OCI-LY1 (cell line): Measurements from ENCODE around the gene TRAPPC2L.

Experiments used
- H2AFZ ChIP-seq: fragments of 200-600 bp; sonication (generic), shearing (Covaris generic); 2 replicates; pipeline ENCODE4 v1.6.0; 2014; ENCODE audit warnings: antibody characterized with exemption, mild to moderate bottlenecking, low read length
- H3F3A ChIP-seq: fragments of 200-600 bp; sonication (generic), shearing (Covaris generic); 2 replicates; pipeline ENCODE4 v1.6.0; 2014; ENCODE audit warnings: mild to moderate bottlenecking, antibody characterized with exemption, low read length, moderate library complexity; ENCODE audit not compliant: insufficient read depth
- H3K27ac ChIP-seq: fragments of 200-600 bp; sonication (generic); 2 replicates; pipeline ENCODE4 v1.5.1; 2014; ENCODE audit warnings: low read length, mixed run types, mild to moderate bottlenecking, low read depth; ENCODE audit not compliant: poor library complexity, severe bottlenecking
- H3K27me3 ChIP-seq: fragments of 200-600 bp; sonication (generic); 2 replicates; pipeline ENCODE4 v1.6.0; 2014; ENCODE audit warnings: antibody characterized with exemption, mild to moderate bottlenecking, low read length, moderate library complexity; ENCODE audit not compliant: insufficient read depth
- H3K36me3 ChIP-seq: fragments of 200-600 bp; sonication (generic); 2 replicates; pipeline ENCODE4 v1.6.1; 2014; ENCODE audit warnings: mild to moderate bottlenecking, antibody characterized with exemption, low read length, moderate library complexity, mixed read lengths; ENCODE audit not compliant: insufficient read depth
- H3K4me1 ChIP-seq: fragments of 200-600 bp; sonication (generic); 2 replicates; pipeline ENCODE4 v1.5.1; 2014; ENCODE audit warnings: mild to moderate bottlenecking, low read length, moderate library complexity; ENCODE audit not compliant: insufficient read depth, severe bottlenecking
- H3K4me2 ChIP-seq: fragments of 200-600 bp; sonication (generic), shearing (Covaris generic); 2 replicates; pipeline ENCODE4 v1.6.1; 2014; ENCODE audit warnings: low read length
- H3K4me3 ChIP-seq: fragments of 200-600 bp; sonication (generic); 2 replicates; pipeline ENCODE4 v1.5.1; 2014; ENCODE audit warnings: low read length, low read depth, mild to moderate bottlenecking, mixed read lengths; ENCODE audit not compliant: poor library complexity, severe bottlenecking
- H3K79me2 ChIP-seq: fragments of 200-600 bp; shearing (Covaris generic); 2 replicates; pipeline ENCODE4 v1.6.1; 2016; ENCODE audit warnings: mixed run types, low read length, mixed read lengths; ENCODE audit not compliant: insufficient read depth
- H3K9ac ChIP-seq: fragments of 200-600 bp; sonication (generic), shearing (Covaris generic); 2 replicates; pipeline ENCODE4 v1.6.1; 2014; ENCODE audit warnings: mild to moderate bottlenecking, low read length, mixed read lengths
- H3K9me2 ChIP-seq: fragments of 200-600 bp; sonication (generic), shearing (Covaris generic); 2 replicates; pipeline ENCODE4 v1.6.1; 2014; ENCODE audit warnings: low read depth, mild to moderate bottlenecking, low read length, mixed read lengths
- H3K9me3 ChIP-seq: fragments of 200-600 bp; shearing (Covaris generic); 2 replicates; pipeline ENCODE4 v1.6.1; 2014; ENCODE audit warnings: low read length, mixed read lengths
- H4K20me1 ChIP-seq: fragments of 200-600 bp; sonication (generic), shearing (Covaris generic); 2 replicates; pipeline ENCODE4 v1.6.0; 2016; ENCODE audit warnings: mild to moderate bottlenecking, low read length; ENCODE audit not compliant: insufficient read depth
- EZH2 ChIP-seq: fragments of 200-600 bp; sonication (generic), shearing (Covaris generic); IDR thresholded peaks from 2 replicates; pipeline ENCODE4 v1.8.0; 2017; ENCODE audit warnings: borderline replicate concordance, mixed run types, mild to moderate bottlenecking, antibody characterized with exemption, low read length, moderate library complexity, mixed read lengths
- TF ChIP-seq, protein P1 (sequence below): fragments of 200-600 bp; sonication (generic), shearing (Covaris generic); IDR thresholded peaks from 2 replicates; pipeline ENCODE4 v1.5.1; 2017; ENCODE audit warnings: mild to moderate bottlenecking, antibody characterized with exemption, low read length, moderate library complexity, mixed read lengths

The TRAPPC2L gene

DNA sequence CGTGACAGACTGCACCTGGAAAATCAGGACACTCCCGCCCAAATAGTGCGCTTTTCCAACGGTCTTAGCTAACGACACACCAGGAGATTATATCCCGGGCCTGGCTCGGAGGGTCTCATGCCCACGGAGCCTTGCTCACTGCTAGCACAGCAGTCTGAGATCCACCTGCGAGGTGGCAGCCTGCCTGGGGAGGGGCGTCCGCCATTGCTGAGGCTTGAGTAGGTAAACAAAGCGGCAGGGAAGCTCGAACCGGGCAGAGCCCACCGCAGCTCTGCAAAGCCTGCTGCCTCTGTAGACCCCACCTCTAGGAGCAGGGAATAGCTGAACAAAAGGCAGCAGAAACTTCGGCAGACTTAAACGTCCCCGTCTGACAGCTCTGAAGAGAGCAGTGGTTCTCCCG lies 5.3 kb upstream of the TRAPPC2L start:
- Histone ChIP-seq H3K9me3 (no peaks in the 10 kb centered on the region), H3K79me2 (no peaks in the 10 kb centered on the region), H4K20me1 (no peaks in the 10 kb centered on the region), H2AFZ (no peak overlapping the region), H3K27me3 (no peaks in the 10 kb centered on the region), H3K27ac (no peak overlapping the region), H3F3A (no peaks in the 10 kb centered on the region), H3K36me3 (no peaks in the 10 kb centered on the region; the same call in 1 of the 2 replicates), H3K4me3 (no peak overlapping the region), H3K4me1 (peaks cover 7% of the 10 kb centered on the region), H3K4me2 (no peak overlapping the region), H3K9ac (no peak overlapping the region), H3K9me2 (no peaks in the 10 kb centered on the region)
- no peak for TF ChIP-seq EZH2
- TF ChIP-seq, protein P1, sequence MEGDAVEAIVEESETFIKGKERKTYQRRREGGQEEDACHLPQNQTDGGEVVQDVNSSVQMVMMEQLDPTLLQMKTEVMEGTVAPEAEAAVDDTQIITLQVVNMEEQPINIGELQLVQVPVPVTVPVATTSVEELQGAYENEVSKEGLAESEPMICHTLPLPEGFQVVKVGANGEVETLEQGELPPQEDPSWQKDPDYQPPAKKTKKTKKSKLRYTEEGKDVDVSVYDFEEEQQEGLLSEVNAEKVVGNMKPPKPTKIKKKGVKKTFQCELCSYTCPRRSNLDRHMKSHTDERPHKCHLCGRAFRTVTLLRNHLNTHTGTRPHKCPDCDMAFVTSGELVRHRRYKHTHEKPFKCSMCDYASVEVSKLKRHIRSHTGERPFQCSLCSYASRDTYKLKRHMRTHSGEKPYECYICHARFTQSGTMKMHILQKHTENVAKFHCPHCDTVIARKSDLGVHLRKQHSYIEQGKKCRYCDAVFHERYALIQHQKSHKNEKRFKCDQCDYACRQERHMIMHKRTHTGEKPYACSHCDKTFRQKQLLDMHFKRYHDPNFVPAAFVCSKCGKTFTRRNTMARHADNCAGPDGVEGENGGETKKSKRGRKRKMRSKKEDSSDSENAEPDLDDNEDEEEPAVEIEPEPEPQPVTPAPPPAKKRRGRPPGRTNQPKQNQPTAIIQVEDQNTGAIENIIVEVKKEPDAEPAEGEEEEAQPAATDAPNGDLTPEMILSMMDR = no peak

GRCh38 chr16:88853325-88853941 lies 3.5 kb upstream of the TRAPPC2L start:
- Histone ChIP-seq H3K4me2 (no peak overlapping the region), H3K27ac (no peak overlapping the region), H3K9me2 (no peaks in the 10 kb centered on the region), H3K4me1 (peaks cover 17% of the 10 kb centered on the region), H3K27me3 (no peaks in the 10 kb centered on the region), H3K4me3 (no peak overlapping the region), H2AFZ (no peak overlapping the region), H3K9me3 (no peaks in the 10 kb centered on the region), H3F3A (no peaks in the 10 kb centered on the region), H4K20me1 (no peaks in the 10 kb centered on the region), H3K9ac (no peak overlapping the region), H3K36me3 (no peaks in the 10 kb centered on the region; the same call in 1 of the 2 replicates), H3K79me2 (no peaks in the 10 kb centered on the region)
- TF ChIP-seq EZH2 = no peak
- TF ChIP-seq, protein P1 = no peak

- Histone ChIP-seq H3K9me3 (no peaks in the 10 kb centered on the region), H3K79me2 (no peaks in the 10 kb centered on the region), H3K36me3 (peaks cover 9% of the 10 kb centered on the region), H4K20me1 (no peaks in the 10 kb centered on the region), H3K27ac (no peak overlapping the region), H3K4me1 (peaks cover 27% of the 10 kb centered on the region), H3F3A (no peaks in the 10 kb centered on the region), H3K27me3 (no peaks in the 10 kb centered on the region), H3K9ac (no peak overlapping the region), H2AFZ (no peak overlapping the region), H3K9me2 (no peaks in the 10 kb centered on the region), H3K4me3 (no peak overlapping the region), H3K4me2 (no peak overlapping the region)
- TF ChIP-seq, protein P1 = no peak
- TF ChIP-seq EZH2 = no peak
These were observed 2.4 kb upstream of the TRAPPC2L start for GRCh38 chr16:88854306-88855111.
